Lung (tissue), 12 donors: ENCODE results near the gene STIMATE. TPM values are rescaled to one million over a fixed set of nuclear protein-coding genes. Genes with fewer than 3 reads are reported as not detected.

ENCODE experiments used
- ATAC-seq: fragments of 200-7000 bp; cut with Tn5 transposase; one replicate; pipeline ENCODE4 v1.9.1; 2020; ENCODE audit warnings: moderate number of reproducible peaks; ENCODE audit not compliant: insufficient read depth, low FRiP score
- DNase-seq, 3 donors: peaks; one replicate each; pipeline ENCODE4 v3.0.0-alpha.2; 2013 to 2017
- H3K27ac ChIP-seq, 2 donors: one replicate each; pipeline ENCODE4 v1.5.1; 2013; ENCODE audit warnings: mild to moderate bottlenecking in 2 of 2, moderate library complexity in 2 of 2, control low read depth in 1 of 2, inconsistent platforms in 1 of 2, low read depth in 1 of 2, low read length in 1 of 2
- H3K27me3 ChIP-seq, 3 donors: one replicate each; pipeline ENCODE4 v1.5.1; 2013; ENCODE audit warnings: low read length in 2 of 3; ENCODE audit not compliant: control insufficient read depth in 3 of 3, insufficient read depth in 3 of 3
- H3K36me3 ChIP-seq, 4 donors: one replicate each; pipeline ENCODE4 v1.5.1; 2013; ENCODE audit warnings: low read length in 4 of 4, mild to moderate bottlenecking in 1 of 4, moderate library complexity in 1 of 4; ENCODE audit not compliant: control insufficient read depth in 4 of 4, insufficient read depth in 4 of 4
- H3K4me1 ChIP-seq, 5 donors: one replicate each; pipeline ENCODE4 v1.5.1; 2013; ENCODE audit warnings: low read length in 5 of 5, mild to moderate bottlenecking in 2 of 5, moderate library complexity in 1 of 5; ENCODE audit not compliant: control insufficient read depth in 5 of 5, insufficient read depth in 5 of 5
- H3K4me3 ChIP-seq: one replicate; pipeline ENCODE4 v1.5.1; 2013; ENCODE audit warnings: mild to moderate bottlenecking, control low read depth, moderate library complexity
- H3K9ac ChIP-seq, 2 donors: one replicate each; pipeline ENCODE4 v1.5.1; 2013; ENCODE audit warnings: low read length in 2 of 2, control low read depth in 1 of 2; ENCODE audit not compliant: insufficient read depth in 1 of 2
- H3K9me3 ChIP-seq, 4 donors: one replicate each; pipeline ENCODE4 v1.5.1; 2013; ENCODE audit warnings: low read length in 3 of 4, mild to moderate bottlenecking in 1 of 4, moderate library complexity in 1 of 4; ENCODE audit not compliant: control insufficient read depth in 4 of 4, insufficient read depth in 3 of 4
- CTCF ChIP-seq: IDR thresholded peaks from 2 replicates; pipeline ENCODE4 v1.5.1; 2012; ENCODE audit warnings: mild to moderate bottlenecking; ENCODE audit errors: control extremely low read depth, extremely low read depth
- WGBS, 2 donors: extraction: QIAGEN DNeasy Blood & Tissue Kit; methylation state at CpG; one replicate each; pipeline ENCODE4 v1.1.7; 2013; 5-methylcytosine and 5-hydroxymethylcytosine counted together
- polyA plus RNA-seq, 2 donors: library from polyadenylated mRNA; stranded (reverse); fragments of 200-250 nt; gene quantifications; one replicate each; pipeline ENCODE4 v1.2.1, GENCODE V29; 2013
- total RNA-seq, 2 donors: library from RNA; depleted of rRNA in 1 of 2; stranded (reverse); fragments of >200 nt in 1 of 2; gene quantifications; one replicate each; pipeline ENCODE4 v1.2.1, GENCODE V29; 2014 to 2021
- donor health status: control.
- donor health status: control.
- donor health status: Bipolar disorder and iron deficiency.
- donor health status: healthy.
- donor health status: DM: yes; HTN: yes; CAD: no.

The STIMATE gene
- total and polyA plus RNA-seq, 4 donors: 18.6 to 62.5 (median 20.5) TPM

GRCh38 chr3:52925405-52926313 lies 28.3 kb upstream of the STIMATE start:
- no peak for TF ChIP-seq CTCF
- Histone ChIP-seq H3K9me3 (no peaks in the 10 kb centered on the region), H3K27ac (no peak overlapping the region), H3K4me3 (no peak overlapping the region), H3K9ac (no peak overlapping the region), H3K27me3 (no peaks in the 10 kb centered on the region), H3K4me1 (peaks cover 0 to 2% (median 0%) of the 10 kb centered on the region in 5 donors), H3K36me3 (peaks cover 0 to 14% (median 6%) of the 10 kb centered on the region in 4 donors)
- no peak for DNase-seq
- no peak for ATAC-seq
- 66 to 85% methylated on average over 6 of the region's 6 CpGs for WGBS, 2 donors

- ATAC-seq (no peak), DNase-seq (no peak)
- Histone ChIP-seq H3K27me3 (no peaks in the 10 kb centered on the region), H3K9ac (no peak overlapping the region), H3K27ac (peak overlapping the region in 1 of 2 donors; percentile 21), H3K36me3 (peaks cover 0 to 14% (median 6%) of the 10 kb centered on the region in 4 donors), H3K4me1 (peaks cover 0 to 2% (median 0%) of the 10 kb centered on the region in 5 donors), H3K9me3 (no peaks in the 10 kb centered on the region), H3K4me3 (no peak overlapping the region)
- WGBS, 2 donors: 68 to 83% methylated on average over 2 of the region's 2 CpGs
- TF ChIP-seq CTCF: no peak
Measured at GRCh38 chr3:52923963-52924362, 26.6 kb upstream of the STIMATE start.

GRCh38 chr3:52920841-52921240 lies 23.5 kb upstream of the STIMATE start:
- no peak for ATAC-seq
- no peak for DNase-seq

More at GRCh38 chr3:52920841-52921240, 23.5 kb upstream of the STIMATE start:
- TF ChIP-seq CTCF: no peak
- Histone ChIP-seq H3K36me3 (peaks cover under 1 to 14% (median 10%) of the 10 kb centered on the region in 4 donors), H3K9ac (no peak overlapping the region), H3K9me3 (no peaks in the 10 kb centered on the region), H3K4me1 (peaks cover 0 to 2% (median 0%) of the 10 kb centered on the region in 5 donors), H3K4me3 (no peak overlapping the region), H3K27me3 (no peaks in the 10 kb centered on the region), H3K27ac (no peak overlapping the region)
- WGBS, 2 donors: 30 to 69% methylated on average over 2 of the region's 2 CpGs
